ENCODE results near the gene SARM1. TPM values are rescaled to one million over a fixed set of nuclear protein-coding genes. Genes with fewer than 3 reads are reported as not detected.
A peak's percentile ranks its signal among the peaks of the same experiment; 100 is the strongest.
"Not testable (repeated sequence)": the region's sequence is repeated elsewhere in the genome, so short reads cannot be mapped to it uniquely, and the experiment has no call there.

The SARM1 gene
- total RNA-seq, 2 experiments from 2014 or later: 11.7 to 12.3 TPM

GRCh38 chr17:28334171-28334570, 37.3 kb upstream of the SARM1 start:
- CTCF ChIA-PET: interaction anchor here (1.8 kb wide), 1 partner anchor 24 kb away, joined by 6 read pairs; the partner anchor contains the start of gene POLDIP2
- intact Hi-C loops (cut with micrococcal nuclease): loop anchor here (10.0 kb wide), 1 partner anchor 289 kb away; the partner anchor contains the start of gene NLK
- Mint-ChIP-seq H3K9me3 (no peaks in the 10 kb centered on the region), H3K4me1 (ENCODE audit: low read depth) (peaks cover 34% of the 10 kb centered on the region), H3K27ac (no peak overlapping the region), H3K4me3 (peak overlapping the region; percentile 95), H3K36me3 (ENCODE audit: low read depth) (peaks cover 1% of the 10 kb centered on the region), H3K27me3 (ENCODE audit: low read depth) (no peaks in the 10 kb centered on the region)
- DNase-seq: no peak

- peak; percentile 33 for DNase-seq
- no peaks in the 10 kb centered on the region for H3K9me3 Mint-ChIP-seq
- peak overlapping the region; percentile 95 for H3K4me3 Mint-ChIP-seq
- peaks cover 1% of the 10 kb centered on the region for H3K36me3 Mint-ChIP-seq (ENCODE audit: low read depth)
- CTCF ChIA-PET: interaction anchor here (0.6 to 1.8 kb wide), 6 partner anchors 15 to 529 kb away, joined by 3 to 6 read pairs (median 4); partner anchors contain the start of gene POLDIP2
- H3K4me1 Mint-ChIP-seq (ENCODE audit: low read depth): peaks cover 34% of the 10 kb centered on the region
- intact Hi-C loops (cut with micrococcal nuclease): loop anchor here (1.0 to 10.0 kb wide), 11 partner anchors 7 to 617 kb away; partner anchors contain the start of genes NLK, PHF12, PIGS and POLDIP2
- H3K27ac Mint-ChIP-seq: peak overlapping the region; percentile 60
- no peaks in the 10 kb centered on the region for H3K27me3 Mint-ChIP-seq (ENCODE audit: low read depth)
These were observed 36.8 kb upstream of the SARM1 start for GRCh38 chr17:28334666-28335200.

GRCh38 chr17:28335201-28335958, 36.1 kb upstream of the SARM1 start, which contains the start of the genes IFT20 and TNFAIP1:
Gene IFT20 (minus strand): TSS chr17:28335472. CDS start chr17:28331985, 3,487 bp downstream.
Gene TNFAIP1 (plus strand): TSS chr17:28335761. CDS start chr17:28339522, 3,761 bp downstream.
- CTCF ChIA-PET: interaction anchor here (0.6 to 1.8 kb wide), 11 partner anchors 10 to 530 kb away, joined by 3 to 7 read pairs (median 3); partner anchors contain the start of gene POLDIP2
- peak within 1 kb of the TSS; percentile 95 for H3K4me3 Mint-ChIP-seq
- H3K27ac Mint-ChIP-seq: peak within 1 kb of the TSS; percentile 90
- intact Hi-C loops (cut with micrococcal nuclease): loop anchor here (1.0 to 10.0 kb wide), 11 partner anchors 8 to 616 kb away; partner anchors contain the start of genes NLK, PHF12, PIGS and POLDIP2
- no peaks in the 10 kb centered on the region for H3K9me3 Mint-ChIP-seq
- no peaks in the 10 kb centered on the region for H3K27me3 Mint-ChIP-seq (ENCODE audit: low read depth)
- peak; percentile 99 for DNase-seq
- H3K4me1 Mint-ChIP-seq (ENCODE audit: low read depth): peaks cover 34% of the 10 kb centered on the region
- peaks cover 2% of the 10 kb centered on the region for H3K36me3 Mint-ChIP-seq (ENCODE audit: low read depth)

GRCh38 chr17:28335959-28336871, 35.3 kb upstream of the SARM1 start:
- intact Hi-C loops (cut with micrococcal nuclease): loop anchor here (1.0 to 10.0 kb wide), 11 partner anchors 9 to 615 kb away; partner anchors contain the start of genes NLK, PHF12, PIGS and POLDIP2
- Mint-ChIP-seq H3K4me1 (ENCODE audit: low read depth) (peaks cover 34% of the 10 kb centered on the region), H3K4me3 (peak overlapping the region; percentile 95), H3K36me3 (ENCODE audit: low read depth) (peaks cover 3% of the 10 kb centered on the region), H3K27ac (peak overlapping the region; percentile 90), H3K27me3 (ENCODE audit: low read depth) (no peaks in the 10 kb centered on the region), H3K9me3 (no peaks in the 10 kb centered on the region)
- CTCF ChIA-PET: interaction anchor here (0.7 to 1.8 kb wide), 11 partner anchors 10 to 530 kb away, joined by 3 to 7 read pairs (median 4); partner anchors contain the start of gene POLDIP2
- DNase-seq: peak; percentile 53

GRCh38 chr17:28338056-28338768, 33.3 kb upstream of the SARM1 start:
- no peaks in the 10 kb centered on the region for H3K27me3 Mint-ChIP-seq (ENCODE audit: low read depth)
- H3K4me3 Mint-ChIP-seq: no peak overlapping the region
- no peak for DNase-seq
- no peaks in the 10 kb centered on the region for H3K9me3 Mint-ChIP-seq
- H3K4me1 Mint-ChIP-seq (ENCODE audit: low read depth): peaks cover 31% of the 10 kb centered on the region
- peaks cover 6% of the 10 kb centered on the region for H3K36me3 Mint-ChIP-seq (ENCODE audit: low read depth)
- H3K27ac Mint-ChIP-seq: no peak overlapping the region
- CTCF ChIA-PET: interaction anchor here (0.9 to 1.1 kb wide), 3 partner anchors 19 to 87 kb away, joined by 3 to 4 read pairs (median 3); partner anchors contain the start of gene POLDIP2
- intact Hi-C loops (cut with micrococcal nuclease): loop anchor here (5.0 to 10.0 kb wide), 2 partner anchors 234 to 293 kb away; partner anchors contain the start of genes NLK and PIGS

- not testable (repeated sequence) for H3K9me3 Mint-ChIP-seq; H3K27me3 Mint-ChIP-seq (ENCODE audit: low read depth); H3K27ac Mint-ChIP-seq; H3K4me3 Mint-ChIP-seq; DNase-seq; H3K36me3 Mint-ChIP-seq (ENCODE audit: low read depth)
- intact Hi-C loops (cut with micrococcal nuclease): loop anchor here (5.0 to 10.0 kb wide), 2 partner anchors 234 to 294 kb away; partner anchors contain the start of genes NLK and PIGS
- CTCF ChIA-PET: interaction anchor here (1.0 kb wide), 1 partner anchor 78 kb away, joined by 4 read pairs; no protein-coding TSS in a partner anchor
- peaks cover 31% of the 10 kb centered on the region for H3K4me1 Mint-ChIP-seq (ENCODE audit: low read depth)
These were observed 32.7 kb upstream of the SARM1 start for GRCh38 chr17:28338769-28339212.

- CTCF ChIA-PET: no interaction called here
- H3K4me1 Mint-ChIP-seq (ENCODE audit: low read depth): peaks cover 26% of the 10 kb centered on the region
- peaks cover 9% of the 10 kb centered on the region for H3K36me3 Mint-ChIP-seq (ENCODE audit: low read depth)
- H3K9me3 Mint-ChIP-seq: no peaks in the 10 kb centered on the region
- no peak for DNase-seq
- H3K27ac Mint-ChIP-seq: no peak overlapping the region
- intact Hi-C loops (cut with micrococcal nuclease): loop anchor here (5.0 to 10.0 kb wide), 2 partner anchors 233 to 295 kb away; partner anchors contain the start of genes NLK and PIGS
- no peak overlapping the region for H3K4me3 Mint-ChIP-seq
- H3K27me3 Mint-ChIP-seq (ENCODE audit: low read depth): no peaks in the 10 kb centered on the region
These were observed 32.1 kb upstream of the SARM1 start for GRCh38 chr17:28339431-28339830.

DNA sequence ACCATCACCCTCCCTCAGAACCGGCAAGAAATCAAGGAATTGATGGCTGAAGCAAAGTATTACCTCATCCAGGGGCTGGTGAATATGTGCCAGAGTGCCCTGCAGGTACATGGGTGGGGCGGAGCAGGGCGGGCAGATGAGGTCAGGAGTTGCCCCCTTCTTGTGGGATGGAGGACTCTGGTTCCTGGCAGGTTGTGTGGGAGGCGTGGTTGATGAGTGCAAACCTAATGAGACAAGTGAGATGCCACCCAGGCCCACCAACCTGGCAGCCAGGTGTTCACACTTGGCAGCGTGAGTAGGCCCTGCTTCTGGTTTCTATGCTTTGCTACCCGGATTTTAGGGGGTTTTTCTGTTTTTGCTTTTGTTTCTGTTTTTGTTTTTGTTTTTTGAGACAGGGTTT, 31.1 kb upstream of the SARM1 start:
- H3K36me3 Mint-ChIP-seq (ENCODE audit: low read depth): peaks cover 9% of the 10 kb centered on the region
- no peaks in the 10 kb centered on the region for H3K27me3 Mint-ChIP-seq (ENCODE audit: low read depth)
- H3K4me1 Mint-ChIP-seq (ENCODE audit: low read depth): peaks cover 21% of the 10 kb centered on the region
- no peak overlapping the region for H3K27ac Mint-ChIP-seq
- no peak overlapping the region for H3K4me3 Mint-ChIP-seq
- DNase-seq: no peak
- no peaks in the 10 kb centered on the region for H3K9me3 Mint-ChIP-seq
- intact Hi-C loops (cut with micrococcal nuclease): no loop called here
- CTCF ChIA-PET: interaction anchor here (1.1 kb wide), 1 partner anchor 89 kb away, joined by 3 read pairs; no protein-coding TSS in a partner anchor

- Mint-ChIP-seq H3K4me1 (ENCODE audit: low read depth) (peaks cover 16% of the 10 kb centered on the region), H3K4me3 (no peak overlapping the region), H3K27me3 (ENCODE audit: low read depth) (no peaks in the 10 kb centered on the region), H3K9me3 (no peaks in the 10 kb centered on the region), H3K27ac (no peak overlapping the region), H3K36me3 (ENCODE audit: low read depth) (peaks cover 9% of the 10 kb centered on the region)
- intact Hi-C loops (cut with micrococcal nuclease): no loop called here
- DNase-seq: no peak
- CTCF ChIA-PET: no interaction called here
These were observed 30.0 kb upstream of the SARM1 start for GRCh38 chr17:28341516-28341915.

DNA sequence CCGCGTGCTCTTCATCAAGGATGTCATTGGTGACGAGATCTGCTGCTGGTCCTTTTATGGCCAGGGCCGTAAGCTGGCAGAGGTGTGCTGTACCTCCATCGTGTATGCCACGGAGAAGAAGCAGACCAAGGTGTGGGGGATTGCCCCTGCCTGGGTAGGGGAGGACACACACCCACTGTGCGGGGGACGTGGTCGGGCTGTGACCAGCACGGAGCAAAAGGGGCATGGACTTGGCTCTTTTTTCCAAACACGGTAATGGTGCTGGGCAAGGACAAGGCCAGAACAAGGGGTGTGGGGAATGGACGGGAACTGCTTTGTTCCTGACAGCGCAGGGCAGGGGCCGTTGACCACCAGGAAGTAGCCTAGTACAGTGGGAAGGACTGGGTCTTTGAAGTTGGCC, 29.2 kb upstream of the SARM1 start:
- H3K4me1 Mint-ChIP-seq (ENCODE audit: low read depth): peaks cover 9% of the 10 kb centered on the region
- DNase-seq: no peak
- H3K27ac Mint-ChIP-seq: no peak overlapping the region
- H3K4me3 Mint-ChIP-seq: no peak overlapping the region
- CTCF ChIA-PET: no interaction called here
- peaks cover 12% of the 10 kb centered on the region for H3K36me3 Mint-ChIP-seq (ENCODE audit: low read depth)
- intact Hi-C loops (cut with micrococcal nuclease): no loop called here
- H3K9me3 Mint-ChIP-seq: no peaks in the 10 kb centered on the region
- no peaks in the 10 kb centered on the region for H3K27me3 Mint-ChIP-seq (ENCODE audit: low read depth)

- H3K4me3 Mint-ChIP-seq: no peak overlapping the region
- H3K27ac Mint-ChIP-seq: no peak overlapping the region
- peaks cover 4% of the 10 kb centered on the region for H3K4me1 Mint-ChIP-seq (ENCODE audit: low read depth)
- CTCF ChIA-PET: interaction anchor here (0.5 kb wide), 1 partner anchor 19 kb away, joined by 3 read pairs; no protein-coding TSS in a partner anchor
- no peaks in the 10 kb centered on the region for H3K9me3 Mint-ChIP-seq
- intact Hi-C loops (cut with micrococcal nuclease): no loop called here
- H3K27me3 Mint-ChIP-seq (ENCODE audit: low read depth): no peaks in the 10 kb centered on the region
- DNase-seq: no peak
- H3K36me3 Mint-ChIP-seq (ENCODE audit: low read depth): peaks cover 19% of the 10 kb centered on the region
These were observed 28.0 kb upstream of the SARM1 start for GRCh38 chr17:28343491-28343932.
